ENCODE data around the gene ZNF471. TPM values are rescaled to one million over a fixed set of nuclear protein-coding genes. Genes with fewer than 3 reads are reported as not detected.
A peak's percentile ranks its signal among the peaks of the same experiment; 100 is the strongest.

Gene ZNF471
- total RNA-seq = 1 to 10 TPM; 2.2 to 8.1 (median 3.9) TPM

DNA sequence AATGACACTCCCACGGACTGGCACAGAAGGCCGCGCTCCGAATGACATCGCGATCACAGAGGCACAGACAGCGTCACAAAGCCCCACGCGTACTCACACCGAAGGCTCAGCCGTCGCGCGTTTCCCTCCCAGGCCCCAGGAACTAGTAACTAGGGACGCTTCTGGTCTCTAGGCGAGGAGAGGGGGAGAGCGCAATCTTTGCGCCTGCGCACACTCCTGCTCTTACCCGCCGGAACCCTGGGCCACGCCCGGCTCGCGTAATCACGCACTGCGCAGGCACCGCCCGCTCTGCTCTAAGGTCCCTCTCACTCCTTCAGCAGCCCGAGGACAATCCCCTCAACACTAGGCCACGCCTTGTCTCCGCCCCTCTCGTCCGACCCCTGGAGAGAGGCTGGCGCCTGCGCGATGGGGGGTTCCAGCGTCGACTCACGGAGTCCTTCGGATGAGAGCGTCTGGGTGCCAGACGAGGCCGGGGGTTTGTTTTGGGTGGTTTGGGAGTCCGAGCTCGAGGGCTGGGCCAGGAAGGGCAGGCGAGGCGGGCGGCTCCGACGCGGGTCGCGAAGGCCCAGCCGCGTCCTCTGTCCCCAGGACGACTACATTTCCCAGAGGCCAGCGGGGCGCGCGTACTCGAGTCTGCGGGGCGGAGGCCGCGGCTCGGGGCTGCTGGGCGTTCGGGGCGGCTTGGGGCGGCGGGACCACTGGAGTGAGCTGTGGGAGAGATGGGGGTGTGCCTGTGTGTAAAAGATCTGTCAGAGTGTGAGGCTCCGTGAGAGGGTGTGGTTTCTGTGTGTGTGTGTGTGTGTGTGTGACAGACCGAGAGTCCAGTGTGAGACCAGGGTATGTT, at the start of gene ZNF471:
TSS of gene ZNF471 (plus strand) at position 410 of the 844 bp plus-strand sequence. CDS start 3,717 bp downstream, outside the sequence.
- WGBS = 3% methylated on average over 53 of the region's 74 CpGs
- TF ChIP-seq POLR2A (IDR thresholded peaks at IDR 0.05) (no peak), POLR2AphosphoS5 (IDR thresholded peaks at IDR 0.05) (peak in 2 of 3 donors; percentile 29 to 80), EP300 (IDR thresholded peaks at IDR 0.05) (no peak)
- TF ChIP-seq, protein P1, sequence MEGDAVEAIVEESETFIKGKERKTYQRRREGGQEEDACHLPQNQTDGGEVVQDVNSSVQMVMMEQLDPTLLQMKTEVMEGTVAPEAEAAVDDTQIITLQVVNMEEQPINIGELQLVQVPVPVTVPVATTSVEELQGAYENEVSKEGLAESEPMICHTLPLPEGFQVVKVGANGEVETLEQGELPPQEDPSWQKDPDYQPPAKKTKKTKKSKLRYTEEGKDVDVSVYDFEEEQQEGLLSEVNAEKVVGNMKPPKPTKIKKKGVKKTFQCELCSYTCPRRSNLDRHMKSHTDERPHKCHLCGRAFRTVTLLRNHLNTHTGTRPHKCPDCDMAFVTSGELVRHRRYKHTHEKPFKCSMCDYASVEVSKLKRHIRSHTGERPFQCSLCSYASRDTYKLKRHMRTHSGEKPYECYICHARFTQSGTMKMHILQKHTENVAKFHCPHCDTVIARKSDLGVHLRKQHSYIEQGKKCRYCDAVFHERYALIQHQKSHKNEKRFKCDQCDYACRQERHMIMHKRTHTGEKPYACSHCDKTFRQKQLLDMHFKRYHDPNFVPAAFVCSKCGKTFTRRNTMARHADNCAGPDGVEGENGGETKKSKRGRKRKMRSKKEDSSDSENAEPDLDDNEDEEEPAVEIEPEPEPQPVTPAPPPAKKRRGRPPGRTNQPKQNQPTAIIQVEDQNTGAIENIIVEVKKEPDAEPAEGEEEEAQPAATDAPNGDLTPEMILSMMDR (IDR thresholded peaks at IDR 0.05) = no peak
- Histone ChIP-seq H3K4me1 (peaks cover 13% of the 10 kb centered on the region), H3K27me3 (no peaks in the 10 kb centered on the region), H3K36me3 (peaks cover under 1% of the 10 kb centered on the region), H3K4me3 (peak within 1 kb of the TSS; percentile 83), H3K9me3 (no peaks in the 10 kb centered on the region), H3K27ac (peak within 1 kb of the TSS; percentile 98)
- peak; percentile 97 to 98 for DNase-seq (ENCODE audit: low spot score in 2 of 2)

DNA sequence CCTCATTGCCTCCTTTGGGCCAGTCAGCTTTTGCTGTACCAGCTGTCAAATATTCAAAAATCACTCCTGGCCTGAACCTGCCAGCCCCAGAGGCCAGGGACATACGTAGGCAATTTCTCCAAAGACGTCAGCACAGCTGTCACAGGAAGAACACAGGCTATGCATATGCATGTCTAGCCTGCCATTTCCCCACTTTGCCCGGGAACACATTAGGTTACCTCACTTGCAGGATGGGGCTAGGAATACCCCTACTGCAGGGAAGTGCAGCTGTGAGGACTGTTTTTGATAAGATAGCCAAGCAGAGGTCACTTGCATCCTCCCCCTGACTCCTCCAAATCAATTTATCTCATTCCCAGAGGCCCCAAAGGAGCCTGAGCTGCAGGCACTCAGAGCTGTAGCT, 33.3 kb upstream of the ZNF471 start:
- TF ChIP-seq EP300 (IDR thresholded peaks at IDR 0.05) (no peak), POLR2A (IDR thresholded peaks at IDR 0.05) (no peak), POLR2AphosphoS5 (IDR thresholded peaks at IDR 0.05) (no peak)
- TF ChIP-seq, protein P1 (IDR thresholded peaks at IDR 0.05) = no peak
- Histone ChIP-seq H3K9me3 (peaks cover 38% of the 10 kb centered on the region), H3K36me3 (peaks cover 23% of the 10 kb centered on the region), H3K4me1 (peaks cover 26% of the 10 kb centered on the region), H3K27ac (no peak overlapping the region), H3K27me3 (no peaks in the 10 kb centered on the region), H3K4me3 (no peak overlapping the region)
- WGBS = 50% methylated on average over 1 of the region's 3 CpGs
- DNase-seq (ENCODE audit: low spot score in 2 of 2) = no peak

DNA sequence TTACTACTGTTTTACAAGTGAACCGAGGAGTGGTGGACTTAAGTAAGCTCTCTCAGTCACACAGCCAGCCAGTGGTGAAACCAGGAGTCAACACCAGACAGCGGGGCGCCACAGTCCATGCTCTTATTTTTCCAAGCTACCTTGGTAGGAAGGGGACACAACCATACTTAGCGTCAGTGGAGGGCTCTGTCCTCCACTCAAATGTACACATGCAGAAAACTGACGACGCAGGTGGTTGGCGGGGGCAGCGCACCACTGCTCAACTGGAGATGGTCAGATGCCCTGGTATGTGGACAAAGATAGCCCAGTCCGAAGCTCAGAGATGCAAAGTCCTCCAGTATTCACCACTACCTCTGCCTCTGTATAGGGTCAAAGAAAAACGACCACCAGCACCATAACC, 31.6 kb upstream of the ZNF471 start:
- Histone ChIP-seq H3K9me3 (peaks cover 31% of the 10 kb centered on the region), H3K27me3 (no peaks in the 10 kb centered on the region), H3K36me3 (peaks cover 13% of the 10 kb centered on the region), H3K4me3 (no peak overlapping the region), H3K4me1 (peaks cover 26% of the 10 kb centered on the region), H3K27ac (no peak overlapping the region)
- TF ChIP-seq EP300 (IDR thresholded peaks at IDR 0.05) (no peak), POLR2AphosphoS5 (IDR thresholded peaks at IDR 0.05) (no peak), POLR2A (IDR thresholded peaks at IDR 0.05) (no peak)
- TF ChIP-seq, protein P1 (IDR thresholded peaks at IDR 0.05) = no peak
- WGBS = 85% methylated on average over 10 of the region's 10 CpGs
- DNase-seq (ENCODE audit: low spot score in 2 of 2) = no peak

DNA sequence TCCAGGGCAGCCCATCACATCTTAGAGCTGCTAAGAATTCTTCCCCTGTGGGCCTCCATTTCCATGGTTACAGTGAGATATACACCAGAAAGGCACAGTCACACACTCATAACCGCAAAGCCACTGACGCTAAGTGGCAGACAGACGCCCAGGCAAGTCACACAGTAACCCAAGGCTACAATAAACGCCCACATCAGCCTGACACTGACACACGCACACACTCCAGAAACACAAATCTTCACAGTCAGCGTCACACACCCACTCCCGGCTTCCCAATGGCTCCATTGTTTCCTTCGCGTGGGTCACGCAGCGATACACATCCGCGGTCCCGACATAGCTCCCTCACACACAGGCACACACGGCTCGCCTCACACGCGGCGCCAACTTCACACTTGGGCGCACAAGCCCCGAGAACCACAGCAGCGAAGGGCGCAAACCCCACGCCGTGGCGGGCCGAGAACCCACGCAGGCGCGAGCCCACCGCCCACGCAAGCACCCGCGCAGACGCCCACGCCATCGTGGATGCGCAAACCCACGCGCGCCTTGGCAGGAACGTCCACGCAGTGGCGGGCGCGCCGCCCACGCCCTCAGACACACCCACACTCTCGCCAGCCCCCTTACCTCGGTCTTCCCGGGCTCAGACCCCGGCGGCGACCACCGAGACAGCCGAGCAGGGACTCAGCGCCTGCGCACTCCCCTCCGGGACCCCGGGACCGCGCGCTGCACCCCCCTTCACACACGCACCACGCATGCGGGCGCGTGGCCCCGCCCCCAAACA, 30.8 kb upstream of the ZNF471 start, which contains the start of gene ZNF667:
TSS of gene ZNF667 (minus strand) at position 695 of the 778 bp plus-strand sequence. CDS start 14,975 bp downstream, outside the sequence.
- DNase-seq (ENCODE audit: low spot score in 2 of 2) = no peak
- 3% methylated on average over 12 of the region's 69 CpGs for WGBS

More for the DNA sequence above, 30.8 kb upstream of the ZNF471 start, which contains the start of gene ZNF667:
- H3K9me3 ChIP-seq = peaks cover 33% of the 10 kb centered on the region
- peaks cover 26% of the 10 kb centered on the region for H3K4me1 ChIP-seq
- peaks cover 6% of the 10 kb centered on the region for H3K36me3 ChIP-seq
- H3K4me3 ChIP-seq = peak within 1 kb of the TSS; percentile 72
- H3K27ac ChIP-seq = peak within 1 kb of the TSS; percentile 74
- H3K27me3 ChIP-seq = no peaks in the 10 kb centered on the region
- TF ChIP-seq, protein P1 (IDR thresholded peaks at IDR 0.05) = no peak
- TF ChIP-seq POLR2A (IDR thresholded peaks at IDR 0.05) (no peak), POLR2AphosphoS5 (IDR thresholded peaks at IDR 0.05) (no peak), EP300 (IDR thresholded peaks at IDR 0.05) (no peak)
